Right forelimb (tissue), 1 donor: ENCODE measurements around the gene MAN2A1.

ENCODE experiments used
- DNase-seq: peaks from one replicate; pipeline ENCODE4 v3.0.0-alpha.2; 2018

Gene MAN2A1

DNA sequence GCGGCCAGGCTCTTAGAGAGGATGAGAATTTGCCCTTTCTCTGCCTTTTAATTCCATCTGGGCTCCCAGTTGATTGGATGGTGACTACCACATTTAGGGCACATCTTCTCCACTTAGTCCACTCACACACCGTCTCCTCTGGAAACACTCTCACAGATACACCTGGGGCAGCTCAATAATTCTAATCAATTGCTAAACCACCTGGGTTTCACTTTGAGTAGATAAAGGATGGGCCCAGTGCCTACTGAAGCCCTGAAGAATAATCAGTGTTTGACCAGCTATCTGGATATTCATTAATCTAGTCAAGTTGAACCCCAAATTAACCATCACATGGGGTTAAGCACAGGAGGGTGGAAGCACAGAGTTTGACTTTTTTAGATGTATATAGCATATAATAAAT lies 19.1 kb downstream of the MAN2A1 start:
- no peak for DNase-seq

DNA sequence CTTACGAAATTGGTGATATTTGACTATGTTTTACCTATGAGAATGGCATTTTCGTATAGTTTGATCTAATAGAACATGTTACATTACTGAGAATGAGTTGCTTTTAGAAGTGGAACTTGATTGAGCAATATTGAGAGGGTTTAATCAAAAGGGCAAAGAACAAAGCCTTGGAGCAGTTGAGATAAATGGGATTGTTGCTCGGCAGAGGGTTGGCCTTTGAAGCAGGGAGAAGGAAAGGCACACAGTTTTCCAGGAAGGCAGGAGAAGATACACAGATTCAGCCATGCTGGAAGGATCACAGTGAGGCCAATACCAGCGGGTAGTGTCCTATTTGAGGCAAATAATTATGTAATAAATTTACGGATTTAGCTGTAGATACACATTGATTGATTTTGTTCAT lies 19.5 kb downstream of the MAN2A1 start:
- no peak for DNase-seq

DNA sequence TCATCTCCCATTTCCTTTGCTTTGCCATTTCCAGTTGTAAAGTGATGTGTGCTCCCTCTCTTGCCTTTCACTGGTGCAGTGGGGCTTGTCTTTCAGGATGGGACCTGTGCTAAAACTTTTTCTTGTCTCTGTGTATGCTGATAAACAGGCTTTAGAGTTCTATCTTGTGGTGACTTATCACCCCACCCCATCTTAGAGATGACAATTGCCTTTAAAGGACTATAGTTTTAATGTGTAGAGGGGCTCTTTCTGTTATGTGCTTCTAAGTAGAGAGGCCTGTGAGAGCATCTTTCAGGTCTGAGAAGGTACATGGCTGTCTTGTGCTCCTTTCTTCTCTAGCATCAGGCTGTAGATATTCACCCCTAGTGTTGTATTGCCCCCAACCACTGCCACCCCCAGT lies 21.9 kb downstream of the MAN2A1 start:
- DNase-seq: no peak

DNA sequence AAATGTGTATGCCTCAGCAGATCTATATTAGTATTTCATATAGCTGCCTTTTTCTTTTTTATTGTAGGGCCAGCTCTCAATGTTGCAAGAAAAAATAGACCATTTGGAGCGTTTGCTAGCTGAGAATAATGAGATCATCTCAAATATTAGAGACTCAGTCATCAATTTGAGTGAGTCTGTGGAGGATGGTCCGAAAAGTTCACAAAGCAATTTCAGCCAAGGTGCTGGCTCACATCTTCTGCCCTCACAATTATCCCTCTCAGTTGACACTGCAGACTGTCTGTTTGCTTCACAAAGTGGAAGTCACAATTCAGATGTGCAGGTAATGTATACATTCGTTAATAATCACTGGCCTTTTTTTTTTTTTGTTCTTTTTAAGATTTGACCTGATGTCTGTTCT lies 23.7 kb downstream of the MAN2A1 start:
- no peak for DNase-seq

DNA sequence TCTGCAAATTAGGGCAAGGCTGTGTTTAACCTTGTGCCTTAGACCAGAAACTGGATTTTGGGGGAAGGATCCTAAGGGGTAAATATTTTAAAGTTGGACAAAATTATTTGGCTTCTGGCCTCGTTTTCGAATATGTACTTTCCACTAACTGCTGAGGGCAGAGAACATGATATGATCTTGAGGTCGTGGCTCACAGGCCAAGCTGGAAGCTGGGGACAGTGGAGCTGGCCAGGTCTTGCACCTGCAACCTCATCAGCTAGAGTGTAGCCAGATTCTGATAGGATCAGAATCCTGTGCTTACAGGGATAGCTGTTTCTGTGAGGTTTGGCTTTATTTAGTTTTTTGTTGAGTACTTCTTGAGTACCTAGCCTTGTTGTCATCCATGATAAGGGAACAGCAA lies 24.9 kb downstream of the MAN2A1 start:
- DNase-seq: no peak

DNA sequence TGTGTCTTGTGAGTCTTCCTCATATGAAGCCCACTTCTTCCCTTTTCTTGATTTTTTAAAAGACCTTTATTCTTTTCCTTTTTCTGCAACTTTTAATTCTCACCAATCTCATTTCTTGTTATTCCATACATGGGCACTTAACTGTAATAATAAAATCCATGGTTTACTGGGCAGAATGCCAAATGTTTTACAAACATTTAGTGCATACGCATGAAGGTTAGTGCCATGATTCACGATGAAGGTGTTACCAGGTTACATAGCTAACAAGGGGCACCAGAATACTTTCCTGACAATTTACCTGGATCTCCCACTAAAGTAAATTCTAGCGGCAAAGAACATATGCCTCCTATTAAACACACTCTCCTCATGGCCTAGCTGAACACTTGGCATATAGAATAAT lies 28.5 kb downstream of the MAN2A1 start:
- DNase-seq: no peak

DNA sequence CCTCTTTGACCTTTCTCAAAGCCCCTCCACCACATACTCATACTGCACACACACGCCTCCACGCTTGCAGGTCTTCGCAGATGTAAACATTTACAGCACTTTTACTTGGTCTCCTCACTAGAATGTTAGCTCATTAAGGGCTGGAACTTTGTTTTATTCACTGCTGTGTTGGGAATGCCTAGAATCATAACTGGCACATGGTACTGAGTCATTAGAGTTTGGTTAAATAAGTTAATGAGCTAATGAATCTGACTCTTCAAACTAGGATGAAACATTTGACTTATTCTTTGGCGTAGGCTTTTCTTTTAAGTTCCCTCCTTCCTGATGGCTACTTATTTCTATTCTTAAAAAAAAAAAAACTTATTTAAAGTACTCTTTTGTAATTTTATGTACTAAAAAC lies 28.9 kb downstream of the MAN2A1 start:
- no peak for DNase-seq

DNA sequence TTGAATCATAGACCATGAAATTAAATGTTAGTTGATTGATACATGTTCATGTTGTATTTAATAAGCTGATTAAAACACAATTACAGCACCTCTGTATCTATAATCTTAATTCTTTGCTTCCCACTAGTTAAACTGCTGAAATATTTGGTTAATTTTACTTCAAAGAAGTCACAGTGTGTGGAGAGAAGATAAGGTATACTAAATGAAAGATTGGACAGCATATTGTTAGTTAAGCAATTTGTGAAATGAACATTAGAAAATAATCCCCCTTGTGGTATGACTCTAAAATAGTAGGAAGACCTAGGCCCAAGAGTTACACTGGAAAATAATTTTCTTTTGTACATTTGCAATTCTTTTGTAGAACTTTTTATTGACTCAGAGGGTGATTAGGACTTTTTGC lies 30.3 kb downstream of the MAN2A1 start:
- no peak for DNase-seq

DNA sequence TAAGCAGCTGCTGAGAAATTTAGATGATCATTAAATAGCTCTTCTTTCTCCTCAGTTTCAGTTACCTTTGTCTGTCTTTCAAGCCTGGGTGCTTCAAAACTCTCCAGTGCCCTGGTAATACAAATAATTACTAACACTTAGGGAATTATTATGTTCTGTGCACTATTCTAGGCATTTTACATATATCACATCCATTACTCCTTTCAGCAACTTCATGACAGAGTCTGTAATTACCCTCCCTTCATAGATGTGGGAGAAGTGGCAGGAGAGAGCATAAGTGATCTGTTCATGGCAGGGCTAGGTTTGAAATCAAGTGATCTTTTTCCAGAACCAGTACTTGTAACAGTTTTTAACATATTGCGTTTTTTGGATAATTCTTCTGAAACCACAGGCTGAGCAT lies 32.0 kb downstream of the MAN2A1 start:
- no peak for DNase-seq

DNA sequence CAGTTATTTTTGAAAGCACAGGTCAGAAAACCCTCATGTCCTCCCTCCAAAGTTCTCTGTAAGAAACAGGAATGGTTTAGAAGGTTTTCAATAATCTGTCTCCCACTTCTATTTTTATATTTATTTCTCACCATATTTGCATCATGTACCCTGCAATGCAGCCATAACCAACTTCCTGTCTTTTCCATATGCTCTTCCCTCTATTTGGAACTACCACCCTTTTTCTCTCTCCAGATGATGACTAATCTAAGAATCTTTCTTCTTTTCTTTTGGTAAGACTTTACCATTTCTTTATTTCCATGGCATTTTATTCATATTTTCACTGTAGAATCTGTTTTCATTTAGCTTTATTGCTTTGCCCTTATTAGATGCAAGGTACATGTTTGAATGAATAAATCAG lies 33.9 kb downstream of the MAN2A1 start:
- DNase-seq: no peak

DNA sequence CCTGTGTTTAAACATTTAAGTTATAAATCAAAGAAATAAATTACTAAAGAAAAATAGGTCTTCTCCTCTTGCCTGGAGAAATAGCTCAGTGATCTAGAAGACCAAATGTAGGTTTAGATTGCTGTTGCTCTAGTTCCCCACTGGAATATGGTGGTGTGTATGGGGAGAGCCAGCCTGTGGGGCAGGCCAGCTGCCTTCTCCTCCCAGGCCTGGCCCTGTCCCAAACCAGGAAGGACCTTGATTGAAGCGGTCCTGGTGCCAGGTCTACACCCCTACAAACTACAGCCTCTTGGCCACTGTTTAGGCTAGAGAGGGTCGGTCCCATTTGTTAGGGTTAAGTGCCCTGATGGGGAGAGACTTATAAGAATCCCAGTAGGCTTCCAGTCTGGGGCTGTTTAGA lies 35.4 kb downstream of the MAN2A1 start:
- DNase-seq: no peak

DNA sequence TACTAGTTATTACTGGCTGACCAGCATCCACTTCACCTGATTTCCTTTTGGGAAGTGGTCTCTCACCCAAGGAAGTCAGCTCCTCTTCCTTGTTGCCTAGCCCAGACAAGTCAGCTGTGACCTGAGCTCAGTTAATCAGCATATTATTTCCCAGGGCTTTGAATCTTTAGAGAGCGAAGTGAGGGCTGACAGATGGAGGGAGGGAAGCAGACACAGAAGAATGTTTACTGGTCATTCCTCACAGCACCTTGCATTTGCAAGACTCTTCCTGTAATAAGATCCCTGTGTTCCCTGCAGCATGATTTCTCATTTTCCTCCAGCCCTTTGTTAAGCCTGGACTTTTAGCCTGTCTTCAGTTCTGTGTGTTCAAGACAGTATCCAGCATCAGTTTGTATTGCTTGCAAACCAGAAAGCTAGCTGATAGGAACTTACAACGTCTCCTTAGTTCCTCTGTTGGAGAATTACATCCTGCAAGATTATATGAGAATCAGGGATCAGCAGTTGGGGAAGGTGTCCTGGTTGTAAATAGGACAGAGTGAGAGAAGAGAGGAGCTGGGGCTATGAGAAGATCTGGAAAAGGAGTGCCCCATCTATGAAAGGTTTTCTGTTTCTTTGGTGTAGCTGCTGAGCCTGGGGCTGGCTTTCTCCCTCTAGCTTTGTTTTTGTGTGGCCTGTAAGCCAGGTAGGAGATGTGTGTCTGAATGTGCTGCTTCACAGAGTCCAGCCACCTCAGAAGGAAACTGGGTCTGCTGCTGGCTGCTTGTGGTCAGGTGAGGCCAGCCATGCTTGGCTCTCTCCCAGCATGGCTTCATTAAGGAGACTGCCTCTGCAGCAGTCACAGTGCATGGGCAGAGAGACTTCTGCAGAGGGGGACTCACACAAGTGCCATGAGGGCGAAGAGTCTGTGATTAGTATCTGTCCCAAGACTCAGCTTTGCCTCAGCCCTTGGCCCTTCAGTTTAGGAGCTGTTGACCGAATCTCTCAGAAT lies 50.3 kb downstream of the MAN2A1 start:
- no peak for DNase-seq

DNA sequence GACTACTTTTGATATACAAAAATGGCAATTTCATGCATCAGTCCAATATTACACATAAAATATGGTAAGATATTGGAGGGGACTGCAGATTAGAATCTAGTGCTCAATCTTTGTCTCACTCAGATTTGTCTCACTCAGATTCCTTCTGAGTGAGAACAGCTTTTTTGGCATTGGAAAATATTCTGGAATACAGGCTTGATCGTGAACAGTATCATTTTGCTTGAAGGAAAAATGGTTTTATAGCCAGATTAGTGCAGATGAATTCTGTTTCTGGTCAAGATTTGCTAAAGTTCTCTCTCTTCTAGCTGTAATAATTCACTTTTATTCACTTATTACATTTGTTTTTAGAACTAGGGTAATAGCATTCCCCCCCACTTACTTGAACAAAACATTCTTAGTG lies 51.2 kb downstream of the MAN2A1 start:
- DNase-seq: no peak

DNA sequence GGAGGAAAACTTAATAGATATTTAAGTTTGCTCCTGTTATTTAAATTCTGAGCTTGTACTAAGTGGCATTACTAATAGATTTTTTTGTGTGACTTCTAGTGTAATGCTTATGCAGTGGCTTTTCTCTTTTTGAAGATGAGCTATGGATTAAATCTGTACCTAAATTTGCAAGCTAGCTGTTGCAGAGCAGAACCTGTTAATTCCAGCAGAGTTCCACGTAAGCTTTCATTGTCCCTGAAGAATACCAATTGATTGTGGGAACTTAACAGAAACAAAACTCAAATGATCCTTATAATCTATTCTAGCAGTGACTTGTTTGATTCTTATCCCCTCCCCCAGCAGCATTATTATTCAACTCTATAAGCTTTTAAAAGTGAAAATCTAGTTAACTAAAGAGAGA lies 51.7 kb downstream of the MAN2A1 start:
- no peak for DNase-seq

DNA sequence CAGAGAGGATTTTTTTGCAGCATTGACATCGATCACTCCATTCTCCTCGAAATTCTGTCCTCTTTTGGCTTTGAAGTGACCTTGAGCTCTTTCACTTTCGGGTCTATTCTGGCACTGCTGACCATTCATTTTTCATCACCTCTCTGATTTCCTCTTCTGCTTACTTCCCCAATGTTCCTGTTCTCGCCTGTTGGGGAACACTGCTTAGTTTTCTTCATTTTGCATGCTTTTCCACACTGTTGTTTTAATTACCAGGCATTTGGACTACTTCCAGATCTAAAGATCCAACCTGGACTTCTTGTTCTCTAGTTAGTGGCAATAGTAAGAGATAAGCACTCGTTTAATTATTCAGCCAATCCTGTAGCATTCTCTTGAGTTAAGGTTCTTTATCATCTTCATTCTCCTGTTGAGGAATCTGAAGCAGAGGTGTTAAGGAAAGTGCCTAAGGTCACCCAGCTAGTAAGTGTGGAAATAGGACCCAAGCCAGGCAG lies 53.4 kb downstream of the MAN2A1 start:
- no peak for DNase-seq

DNA sequence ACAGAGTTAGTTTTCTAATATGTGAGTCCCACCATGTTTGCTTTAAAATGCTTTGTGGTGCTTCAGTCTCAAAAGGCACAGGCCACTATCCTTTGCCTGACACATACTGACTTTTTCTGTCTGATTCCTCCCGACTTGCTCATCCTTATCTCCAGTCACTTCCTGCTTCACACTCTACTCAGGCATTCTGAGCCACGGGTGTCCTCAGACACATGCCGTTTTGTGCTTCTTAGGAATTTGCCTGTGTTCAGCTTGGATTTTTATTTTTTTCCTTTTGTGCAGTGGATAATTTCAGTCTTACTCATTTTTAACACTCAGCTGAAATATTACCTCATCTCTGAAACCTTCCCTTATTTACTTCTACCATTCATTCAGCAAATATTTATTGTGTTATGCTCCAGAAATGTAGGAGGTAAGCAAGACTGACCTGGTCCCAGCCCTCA lies 54.1 kb downstream of the MAN2A1 start:
- no peak for DNase-seq

DNA sequence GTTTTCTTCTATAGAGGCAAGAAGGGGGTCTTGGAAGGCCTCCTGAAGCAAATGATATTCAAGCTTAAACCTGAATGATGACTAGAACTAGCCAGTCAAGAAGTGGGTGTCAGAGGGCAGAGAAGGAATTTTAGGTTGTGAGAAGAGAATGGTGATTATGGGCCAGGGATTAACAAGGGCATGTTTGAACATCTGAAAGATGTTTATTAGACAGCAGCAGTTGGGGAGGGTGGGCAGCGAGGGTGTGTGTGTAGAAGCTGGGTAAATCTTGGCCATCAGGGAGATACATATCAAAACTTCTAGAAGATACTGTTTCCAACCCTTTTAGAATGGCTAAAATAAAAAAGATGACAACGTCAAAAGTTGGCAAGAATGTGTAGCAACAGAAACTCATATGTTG lies 54.5 kb downstream of the MAN2A1 start:
- DNase-seq: no peak

DNA sequence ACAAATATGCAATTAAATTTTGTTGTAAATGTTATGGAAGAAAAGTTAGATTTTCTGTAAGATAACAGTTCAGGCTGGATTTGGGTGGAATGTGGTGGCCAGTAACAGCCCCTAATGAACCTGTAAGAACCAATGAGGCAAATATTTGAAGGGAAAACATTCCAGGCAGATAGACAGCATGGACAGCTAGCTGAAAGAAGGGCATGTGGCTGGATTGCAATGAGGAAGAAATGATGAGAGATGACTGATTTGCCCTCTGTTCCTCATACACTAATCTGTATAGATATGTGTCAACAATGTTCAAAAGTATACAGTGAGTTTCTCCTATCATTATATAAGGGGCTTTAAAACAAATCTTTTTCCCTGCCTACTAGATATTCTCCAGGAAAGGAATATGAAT lies 58.8 kb downstream of the MAN2A1 start:
- no peak for DNase-seq

DNA sequence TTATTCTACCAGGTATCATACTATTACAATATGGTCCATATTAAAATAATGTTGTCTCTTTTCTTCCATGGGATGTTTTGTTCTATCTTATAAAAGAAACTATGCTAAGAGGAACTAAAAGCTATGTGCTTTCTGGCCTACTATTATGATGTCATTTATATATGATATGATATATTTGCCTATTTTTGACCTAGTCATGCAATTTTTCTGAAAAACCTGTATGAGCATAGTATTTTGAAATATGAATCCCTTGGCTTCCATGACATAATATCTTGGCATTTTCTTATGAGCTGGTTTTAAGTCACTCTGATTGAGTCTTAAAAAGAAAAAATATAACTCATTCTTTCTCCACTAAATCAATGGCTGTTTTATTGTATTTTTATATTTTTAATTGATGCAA lies 60.7 kb downstream of the MAN2A1 start:
- DNase-seq: no peak

DNA sequence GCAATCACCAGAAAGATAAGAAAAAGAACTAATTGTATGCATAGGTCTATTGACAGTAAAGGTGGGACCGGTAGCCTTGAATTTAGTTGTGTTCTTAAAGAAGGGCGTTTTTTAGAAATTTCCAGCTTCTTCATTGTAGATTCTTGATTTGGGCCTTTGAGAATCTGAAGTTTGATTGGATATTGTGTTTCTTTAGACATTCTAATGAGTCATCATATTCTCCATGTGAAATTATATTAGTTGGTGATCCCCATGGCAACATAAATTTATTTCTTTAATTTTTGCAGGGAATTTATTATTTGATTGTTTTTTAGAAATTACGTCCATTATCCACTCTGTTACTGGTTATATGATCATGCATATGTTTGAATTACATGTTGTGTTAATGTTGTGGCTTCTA lies 63.6 kb downstream of the MAN2A1 start:
- no peak for DNase-seq

DNA sequence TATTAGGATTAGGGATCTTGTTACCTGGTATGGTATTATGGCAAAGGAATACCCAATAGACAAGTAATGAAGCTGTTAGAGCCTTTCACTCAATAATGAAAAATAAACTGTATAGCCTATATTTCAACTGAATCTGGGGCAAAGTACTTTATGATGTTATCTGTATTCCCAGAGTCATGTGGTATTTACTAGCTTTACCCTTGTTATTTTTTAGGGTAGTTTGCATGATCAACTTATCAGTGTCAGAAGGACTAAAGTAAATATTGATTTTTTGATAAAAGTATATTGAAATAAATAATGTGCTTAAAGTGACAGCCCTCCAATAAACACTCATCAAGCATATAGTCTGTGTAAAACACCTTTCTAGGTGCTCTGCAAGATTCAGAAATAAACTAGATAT lies 64.6 kb downstream of the MAN2A1 start:
- no peak for DNase-seq

DNA sequence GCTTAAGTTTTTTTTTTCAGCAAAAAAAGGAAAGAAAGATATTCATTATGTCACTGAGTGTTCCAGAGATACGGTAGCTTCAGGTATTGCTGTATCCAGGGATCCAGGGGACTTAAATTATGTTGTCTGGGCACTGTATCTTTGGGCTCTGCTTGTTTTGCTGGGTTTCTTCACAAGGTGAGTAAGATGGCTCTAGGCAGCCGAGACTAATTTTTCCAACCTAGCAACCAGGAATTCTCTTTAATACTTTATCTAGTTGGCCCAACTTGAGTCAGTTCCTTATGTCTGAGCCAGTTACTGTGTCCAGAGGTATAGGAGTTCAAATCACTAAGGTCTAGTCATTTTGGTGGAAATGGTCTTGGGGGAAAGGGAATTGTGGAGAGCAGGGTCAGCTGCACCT lies 66.0 kb downstream of the MAN2A1 start:
- no peak for DNase-seq

DNA sequence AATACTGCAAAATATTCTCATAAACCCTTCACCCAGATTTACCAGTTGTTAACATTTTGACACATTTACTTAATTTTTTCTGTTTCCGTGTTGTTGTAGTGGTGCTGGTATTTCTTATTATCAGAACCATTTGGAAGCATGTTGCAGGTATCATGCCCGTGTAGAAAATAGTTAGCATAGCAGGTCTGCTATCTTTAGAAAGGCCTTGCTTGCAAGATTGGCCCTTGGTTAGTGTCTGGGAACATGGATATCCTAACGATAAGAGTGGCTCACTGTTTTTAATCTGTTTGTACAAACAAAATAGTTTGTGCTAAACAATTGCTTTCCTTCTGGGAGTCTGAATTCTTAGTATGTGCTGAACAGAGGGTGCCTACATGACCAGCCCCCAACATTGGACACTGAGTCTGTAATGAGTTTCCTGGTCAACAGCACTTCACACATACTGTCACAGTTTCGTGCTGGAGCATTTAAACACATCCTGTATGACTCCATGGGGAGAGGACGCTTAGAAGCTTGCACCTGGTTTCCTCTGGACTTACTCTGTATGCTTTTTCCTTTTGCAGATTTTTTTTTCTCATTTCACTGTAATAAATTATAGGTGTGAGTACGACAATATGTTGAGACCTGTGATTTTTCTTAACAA lies 66.9 kb downstream of the MAN2A1 start:
- DNase-seq: no peak

DNA sequence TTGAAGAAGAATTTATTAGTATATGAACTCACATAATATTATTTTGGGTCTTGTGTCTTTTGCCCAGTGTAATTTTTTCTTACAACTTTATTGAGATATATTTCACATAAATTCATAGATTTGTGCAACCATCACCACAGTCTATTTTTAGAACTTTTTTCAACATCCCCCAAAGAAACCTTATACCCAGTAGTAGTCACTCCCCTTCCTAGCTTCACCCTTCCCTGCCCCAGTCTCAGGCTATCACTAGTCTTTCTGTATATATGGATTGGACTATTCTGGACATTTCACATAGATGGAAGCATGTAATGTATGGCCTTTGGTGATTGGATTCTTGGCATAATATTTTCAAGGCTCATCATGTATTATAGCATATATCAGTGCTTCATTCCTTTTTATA lies 67.8 kb downstream of the MAN2A1 start:
- no peak for DNase-seq
